Activated CD8-positive, alpha-beta memory T cell treated with anti-CD3 and anti-CD28 coated beads for 48 hours (primary cell): Measurements from ENCODE around the gene RPL36.
A peak's percentile ranks its signal among the peaks of the same experiment; 100 is the strongest.

ENCODE experiments used
- DNase-seq, 3 experiments: peaks; one replicate each; pipeline ENCODE4 v3.0.0-alpha.2; 2020; ENCODE audit warnings: low read depth in 2 of 3, low spot score in 2 of 3

RPL36 gene

DNA sequence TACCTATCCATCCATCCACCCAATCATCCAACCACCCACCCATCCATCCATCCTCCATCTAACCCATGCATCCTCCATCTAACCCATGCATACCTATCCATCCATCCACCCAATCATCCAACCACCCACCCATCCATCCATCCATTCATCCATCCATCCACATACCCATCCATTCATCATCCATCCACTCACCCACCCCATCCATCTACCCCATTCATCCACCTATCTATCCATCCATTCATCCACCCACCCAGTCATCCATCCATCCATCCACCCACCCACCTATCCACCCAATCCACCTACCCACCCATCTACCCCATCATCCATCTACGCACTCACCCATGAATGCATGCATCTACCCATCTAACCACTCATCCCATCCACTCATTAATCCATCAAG is 16.3 kb upstream of the RPL36 start:
- no peak for DNase-seq

DNA sequence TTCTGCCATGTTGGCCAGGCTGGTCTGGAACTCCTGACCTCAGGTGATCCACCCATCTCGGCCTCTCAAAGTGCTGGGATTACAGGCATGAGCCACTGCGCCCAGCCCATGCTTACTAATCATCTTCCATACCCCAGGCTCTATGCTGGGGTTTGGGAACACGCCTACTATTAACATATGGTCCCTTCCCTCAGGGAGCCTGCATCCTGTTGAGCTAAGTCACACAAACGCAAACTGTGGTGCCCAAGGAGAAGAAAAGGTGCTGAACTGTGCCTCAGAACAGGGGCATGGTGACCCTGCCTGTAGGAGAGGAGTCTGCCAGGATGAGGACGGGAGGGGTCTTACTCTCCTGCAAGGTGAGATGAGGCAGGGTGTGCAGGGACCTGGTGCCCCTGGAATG is 15.4 kb upstream of the RPL36 start:
- no peak for DNase-seq

DNA sequence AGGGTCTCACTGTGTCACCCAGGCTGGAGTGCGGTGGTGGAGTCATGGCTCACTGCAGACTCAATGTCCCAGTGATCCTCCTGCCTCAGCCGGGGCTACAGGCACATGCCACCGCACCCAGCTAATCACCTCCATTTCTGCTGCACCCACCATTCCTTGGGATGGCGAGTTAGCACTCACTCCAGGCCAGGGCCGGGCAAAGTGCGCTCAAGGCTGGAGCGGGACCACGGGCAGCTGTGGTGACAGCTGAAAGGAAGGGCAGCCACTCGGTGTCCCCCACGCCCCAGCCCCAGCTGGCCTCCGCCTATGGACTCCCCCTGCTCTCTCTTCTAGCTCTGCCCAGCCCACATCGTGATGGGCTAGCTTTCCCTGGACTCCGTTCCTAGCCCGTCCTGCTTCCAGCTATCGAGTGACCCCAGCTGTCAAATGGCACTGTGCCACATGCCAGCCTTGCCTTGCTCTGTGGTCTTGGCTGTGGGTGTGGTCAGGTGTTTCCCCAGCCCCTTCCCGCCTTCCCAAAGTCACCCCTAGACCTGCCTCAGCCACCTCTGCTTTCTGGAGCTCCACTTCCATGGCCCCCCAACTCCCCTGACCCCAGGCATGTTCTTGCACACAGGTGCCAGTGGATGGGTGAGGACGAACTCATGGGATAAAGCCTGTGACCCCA is 13.9 kb upstream of the RPL36 start:
- no peak for DNase-seq

DNA sequence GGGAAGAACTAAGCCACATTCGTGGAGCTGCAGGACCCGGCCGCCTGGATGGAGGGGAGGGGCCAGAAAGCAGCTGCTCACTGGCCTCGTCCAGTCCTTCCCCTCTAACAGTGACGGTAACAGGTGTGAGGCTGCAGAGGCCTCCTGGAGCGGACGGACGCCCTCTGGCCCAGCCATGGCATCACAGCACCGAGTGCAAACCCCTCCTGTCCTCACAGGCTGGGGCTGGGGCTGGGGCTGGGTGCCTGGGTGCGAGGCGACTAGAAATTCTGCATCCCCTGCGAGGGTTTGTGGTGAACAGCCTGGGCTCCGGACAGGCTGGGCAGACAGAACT is 13.4 kb upstream of the RPL36 start:
- DNase-seq, result no peak

DNA sequence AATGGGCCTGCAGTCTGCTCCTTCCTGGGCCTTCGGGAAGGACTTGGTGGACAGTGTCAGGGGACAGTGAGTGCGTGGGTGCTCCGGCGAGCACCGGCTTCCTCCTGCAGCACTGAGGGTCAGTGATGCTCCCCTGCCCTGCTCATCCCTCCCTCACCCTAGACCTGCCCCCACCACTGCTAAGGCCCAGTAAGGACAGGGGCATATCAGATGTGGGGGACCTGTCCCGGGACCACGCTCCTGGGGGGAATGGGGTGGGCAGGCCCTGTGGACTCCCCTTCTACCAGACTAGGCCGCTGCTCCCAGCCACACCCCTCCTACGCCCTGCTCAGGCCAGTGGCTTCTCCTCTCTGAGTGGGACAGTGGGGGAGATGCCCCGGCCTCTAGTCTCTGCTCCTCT is 13.0 kb upstream of the RPL36 start:
- DNase-seq, result no peak

DNA sequence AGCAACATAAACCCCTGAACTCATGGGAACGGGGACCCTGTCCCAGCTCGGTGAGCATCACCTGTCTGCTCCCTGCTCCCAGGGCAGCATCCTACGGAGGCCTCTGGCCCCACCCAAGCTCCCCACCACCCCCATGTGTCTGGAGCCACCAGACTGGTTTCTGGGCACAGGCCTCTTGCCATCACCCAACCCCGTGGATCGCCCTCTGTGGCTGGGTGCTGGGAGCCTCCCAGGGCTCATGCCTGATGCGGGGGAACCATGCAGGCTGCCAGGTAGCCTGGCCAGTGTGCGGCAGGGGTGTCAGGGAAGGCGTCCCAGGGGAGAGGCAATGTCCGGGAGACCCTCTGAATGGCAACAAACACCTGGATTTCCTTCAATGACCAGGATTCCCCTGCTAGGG is 12.5 kb upstream of the RPL36 start:
- DNase-seq, result no peak

DNA sequence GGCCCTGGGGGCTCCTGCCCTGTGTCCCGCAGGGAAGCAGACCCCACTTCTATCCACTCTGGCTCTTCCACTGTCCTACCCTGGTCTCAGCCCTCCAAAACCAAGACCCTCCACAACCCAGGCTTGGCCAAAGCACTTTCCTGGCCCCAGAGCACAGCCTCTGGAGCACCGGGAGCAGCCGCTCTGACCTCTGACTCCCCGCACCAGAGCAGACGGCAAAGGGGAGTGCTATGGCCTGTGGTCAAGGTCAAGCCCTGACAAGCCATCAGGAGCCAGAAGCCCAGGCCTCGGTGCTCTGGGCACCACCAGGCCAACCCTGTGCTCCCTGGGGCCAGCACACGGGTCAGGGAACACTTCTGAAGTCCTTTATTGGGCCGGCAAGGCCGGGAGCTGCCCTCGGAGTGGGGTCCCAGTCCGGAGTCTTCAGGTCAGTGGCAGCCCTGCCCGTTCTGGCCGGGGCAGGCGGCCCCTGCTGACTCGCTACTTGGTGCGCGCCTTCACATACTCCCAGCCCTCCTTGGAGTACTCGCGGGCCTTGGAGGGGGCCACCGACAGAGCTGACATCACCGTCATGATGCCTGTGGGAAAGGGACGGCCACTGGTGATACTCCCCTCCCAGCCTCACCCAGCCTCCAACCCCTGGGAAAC is 11.9 kb upstream of the RPL36 start:
- DNase-seq, result no peak

DNA sequence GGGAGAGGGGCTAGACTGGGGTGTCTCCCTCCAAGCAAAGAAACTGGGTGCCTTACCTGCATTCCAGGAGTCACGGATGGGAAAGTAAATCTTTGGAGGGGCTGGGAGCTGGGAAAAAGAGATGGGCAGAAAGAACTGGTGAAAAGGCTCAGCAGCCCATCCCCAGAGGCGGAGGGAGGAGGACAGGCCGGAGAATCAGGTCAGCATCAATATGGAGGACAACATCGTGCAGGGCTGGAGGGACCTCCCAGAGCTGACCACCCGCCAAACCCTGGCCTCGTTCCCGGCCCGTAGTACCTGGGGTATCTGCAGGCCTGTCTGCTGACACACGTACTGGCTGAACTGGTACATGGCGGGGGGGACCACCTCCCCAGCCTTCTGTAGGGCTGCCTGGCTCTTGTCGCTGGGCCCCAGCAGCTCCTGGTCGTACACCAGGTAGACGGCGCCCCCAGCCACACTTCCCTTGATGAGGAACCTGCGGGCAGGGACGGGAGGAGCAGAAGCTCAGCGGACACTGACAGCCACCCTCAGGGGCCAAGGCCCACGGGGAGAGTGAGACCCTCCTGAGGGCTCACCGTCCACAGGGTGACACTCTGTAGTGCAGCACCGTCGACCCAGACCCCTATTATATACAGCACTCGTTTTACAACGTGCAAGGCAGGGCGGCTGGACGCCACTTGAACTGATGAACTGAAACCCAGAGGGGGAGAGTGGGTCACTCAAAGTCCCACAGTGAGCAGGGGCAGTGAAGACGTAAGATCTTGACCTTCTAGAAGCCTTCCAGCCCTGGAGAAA is 10.6 kb upstream of the RPL36 start:
- DNase-seq, result no peak

DNA sequence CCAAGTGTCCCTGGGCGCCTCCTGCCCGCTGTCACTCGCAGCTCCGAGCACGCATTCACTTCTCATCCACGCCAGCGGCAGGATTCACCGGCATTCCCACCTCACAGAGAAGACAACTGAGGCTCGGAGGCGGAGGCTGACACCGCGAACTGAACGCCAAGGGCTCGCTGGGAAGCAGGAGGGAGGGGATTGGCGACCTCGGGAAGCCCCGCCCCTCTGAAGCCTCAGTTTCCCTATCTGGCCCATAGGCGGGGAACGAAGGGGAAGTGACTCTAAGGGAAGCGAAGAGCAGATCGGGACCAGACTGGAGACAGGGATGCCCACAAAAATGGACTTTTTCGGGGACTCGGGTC is 10.0 kb upstream of the RPL36 start:
- DNase-seq, result no peak

DNA sequence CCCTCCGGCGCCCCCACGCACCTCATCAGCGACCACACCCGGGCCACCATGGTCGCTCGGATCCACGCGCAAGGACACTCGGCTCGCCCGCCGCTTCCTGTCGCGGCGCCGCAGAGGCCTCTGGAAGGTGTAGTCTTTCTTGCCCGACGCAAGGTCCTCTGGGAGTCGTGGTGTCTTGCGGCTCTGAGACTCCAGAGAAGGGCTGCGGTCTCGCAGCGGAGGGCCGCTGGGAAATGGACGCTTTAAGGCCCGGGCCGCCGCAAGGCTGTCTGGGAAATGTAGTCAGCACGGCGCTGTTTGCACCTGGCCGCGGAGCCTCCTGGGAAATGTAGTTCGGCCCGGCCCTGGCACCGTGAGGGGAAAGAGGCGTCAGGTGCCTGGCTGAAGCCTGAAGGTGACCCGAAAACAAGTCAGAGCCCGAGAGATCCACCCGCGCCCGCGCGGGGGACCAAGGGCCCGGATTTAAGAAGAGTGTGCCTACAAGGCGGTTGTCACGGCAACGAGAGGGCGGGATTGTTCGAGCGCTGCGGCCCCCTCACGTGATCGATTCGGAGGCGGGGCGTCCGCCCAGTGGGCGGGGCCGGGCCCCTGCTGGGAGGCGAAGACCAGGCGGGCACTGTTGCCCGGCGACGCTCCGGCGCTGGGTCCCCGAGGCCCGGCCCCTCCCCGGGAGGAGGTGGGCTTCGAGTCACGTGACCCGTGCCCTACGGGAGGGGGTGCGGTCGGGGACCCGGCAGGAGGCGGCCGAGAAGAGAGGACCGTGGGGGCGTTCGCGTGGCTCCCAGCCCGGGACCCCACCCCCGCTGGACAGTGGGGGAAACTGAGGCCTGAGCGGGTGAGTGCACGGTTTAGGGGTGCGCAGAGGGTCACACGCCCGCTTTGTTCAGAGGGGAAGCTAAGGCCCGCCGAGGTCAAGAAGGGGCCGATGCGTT is 9.4 kb upstream of the RPL36 start, which contains the start of the genes HSD11B1L and MICOS13:
Gene HSD11B1L, plus strand, starts transcription at position 591 of the 932 bp plus-strand sequence. CDS start 3,806 bp downstream, outside the sequence.
Gene MICOS13, minus strand, starts transcription at position 80 of the 932 bp plus-strand sequence. Its CDS starts 30 bp downstream, at position 50.
- peak; percentile 90 to 95 (median 93) for DNase-seq

DNA sequence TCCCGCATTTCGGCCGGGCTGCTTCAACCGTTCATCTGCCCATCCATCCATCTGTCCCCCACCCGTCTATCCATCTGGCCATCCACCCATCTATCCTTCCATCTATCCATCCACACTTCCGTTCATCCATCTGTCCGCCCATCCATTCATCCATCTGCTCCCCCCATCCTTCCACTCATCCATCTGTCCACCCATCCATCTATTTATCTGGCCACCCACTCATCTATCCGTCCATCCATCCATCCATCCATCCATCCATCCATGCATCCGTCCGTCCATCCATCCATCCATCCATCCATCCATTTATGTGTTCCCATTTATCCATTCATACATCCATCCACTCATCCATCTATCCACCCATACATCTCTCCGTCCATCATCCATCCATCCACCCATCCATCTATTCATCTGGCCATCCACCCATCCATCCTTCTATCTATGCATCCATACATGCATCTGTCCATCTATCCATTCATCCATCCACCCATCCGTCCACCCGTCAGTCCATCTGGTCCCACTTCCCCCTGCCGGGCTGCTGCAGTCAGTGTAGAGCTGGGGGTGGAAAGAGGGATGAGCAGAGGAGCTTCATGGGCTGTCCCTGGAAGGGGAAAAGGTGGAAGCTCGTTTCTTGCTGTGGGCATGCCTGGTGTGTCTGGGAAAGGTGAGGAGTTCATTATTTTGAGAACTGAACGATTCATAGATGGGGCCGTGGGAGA is 8.5 kb upstream of the RPL36 start:
- DNase-seq, result no peak

DNA sequence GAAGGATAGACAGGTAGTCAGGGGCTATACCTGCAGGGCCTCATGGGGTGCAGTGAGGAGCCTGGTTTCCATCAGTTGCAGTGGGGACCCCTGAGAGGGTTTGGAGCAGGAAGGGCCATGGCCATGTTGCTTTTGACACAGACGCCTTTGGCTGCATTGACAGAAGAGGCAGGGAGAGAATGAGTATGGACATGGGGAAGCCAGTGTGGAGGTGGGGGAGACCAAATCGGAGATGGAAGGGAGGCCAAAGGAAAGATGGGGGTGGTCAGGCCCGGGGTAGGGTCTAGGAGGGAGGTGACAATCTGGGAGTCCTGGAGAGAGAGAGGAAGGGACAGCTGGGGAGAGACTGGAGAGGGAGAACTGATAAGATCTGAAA is 8.0 kb upstream of the RPL36 start:
- DNase-seq, result no peak

DNA sequence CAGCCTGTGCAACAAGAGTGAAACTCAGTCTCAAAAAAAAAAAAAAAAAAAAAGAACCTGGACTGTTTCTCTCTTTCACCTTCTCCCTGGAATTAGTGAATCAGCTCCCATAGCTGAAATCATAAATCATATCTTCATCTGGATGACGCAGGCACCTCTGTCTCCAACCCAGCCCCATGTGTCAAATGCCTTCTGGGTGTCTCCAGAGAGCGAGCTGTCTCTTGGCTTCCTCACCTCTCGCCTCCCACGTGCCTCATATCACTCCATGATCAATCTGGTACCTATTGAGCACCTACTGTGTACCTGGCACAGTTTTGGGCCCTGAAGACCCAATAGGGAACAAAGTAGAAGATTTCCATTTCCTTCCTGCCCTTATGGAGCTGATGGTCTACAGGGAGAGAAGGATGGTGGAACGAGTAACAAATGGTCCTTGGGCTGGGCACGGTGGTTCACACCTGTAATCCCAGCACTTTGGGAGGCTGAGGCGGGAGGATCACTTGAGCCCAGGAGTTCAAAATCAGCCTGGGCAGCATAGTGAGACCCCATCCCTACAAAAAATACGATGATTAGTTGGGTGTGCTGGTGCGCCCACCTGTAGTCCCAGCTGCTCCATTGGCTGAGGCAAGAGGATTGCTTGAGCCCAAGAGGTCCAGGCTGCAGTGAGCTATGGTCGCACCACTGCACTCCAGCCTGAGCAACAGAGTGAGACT is 6.8 kb upstream of the RPL36 start:
- no peak for DNase-seq

DNA sequence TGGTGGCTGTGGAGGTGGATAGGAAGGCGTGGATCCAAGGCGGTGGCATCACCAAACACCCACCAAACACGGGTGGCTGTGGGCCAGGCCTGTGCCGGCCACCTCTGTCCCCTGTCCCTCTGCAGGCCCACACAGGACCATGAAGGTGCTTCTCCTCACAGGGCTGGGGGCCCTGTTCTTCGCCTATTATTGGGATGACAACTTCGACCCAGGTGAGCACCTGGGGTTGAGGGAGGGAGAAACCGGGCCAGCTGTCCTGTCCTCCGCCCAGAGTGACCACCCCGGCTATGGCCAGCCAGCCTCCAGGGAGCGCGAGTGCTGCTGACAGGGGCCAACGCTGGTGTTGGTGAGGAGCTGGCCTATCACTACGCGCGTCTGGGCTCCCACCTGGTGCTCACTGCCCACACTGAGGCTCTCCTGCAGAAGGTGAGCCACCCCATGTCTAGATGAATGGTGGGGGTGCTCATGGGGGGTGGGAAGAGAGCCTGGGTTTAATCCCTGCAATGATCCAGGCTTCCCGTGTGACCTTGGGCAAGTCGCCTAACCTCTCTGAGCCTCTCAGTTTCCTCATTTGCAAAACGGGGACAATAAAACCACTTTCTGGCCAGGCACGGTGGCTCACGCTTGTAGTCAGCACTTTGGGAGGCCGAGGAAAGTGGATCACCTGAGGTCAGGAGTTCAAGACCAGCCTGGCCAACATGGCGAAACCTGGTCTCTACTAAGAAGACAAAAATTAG is 5.2 kb upstream of the RPL36 start:
- DNase-seq, result no peak

DNA sequence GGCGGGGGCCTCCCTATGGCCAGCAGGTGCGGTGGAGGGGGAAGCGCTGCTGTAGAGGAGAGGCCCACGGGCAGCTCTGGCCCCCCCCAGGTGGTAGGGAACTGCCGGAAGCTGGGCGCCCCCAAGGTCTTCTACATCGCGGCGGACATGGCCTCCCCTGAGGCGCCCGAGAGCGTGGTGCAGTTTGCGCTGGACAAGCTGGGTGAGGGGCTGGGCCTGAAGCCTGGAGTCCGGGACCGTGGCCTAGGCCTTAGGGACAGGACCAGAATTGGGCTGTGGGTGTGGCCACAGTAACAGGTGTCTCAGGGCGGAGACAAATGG is 3.8 kb upstream of the RPL36 start:
- no peak for DNase-seq

DNA sequence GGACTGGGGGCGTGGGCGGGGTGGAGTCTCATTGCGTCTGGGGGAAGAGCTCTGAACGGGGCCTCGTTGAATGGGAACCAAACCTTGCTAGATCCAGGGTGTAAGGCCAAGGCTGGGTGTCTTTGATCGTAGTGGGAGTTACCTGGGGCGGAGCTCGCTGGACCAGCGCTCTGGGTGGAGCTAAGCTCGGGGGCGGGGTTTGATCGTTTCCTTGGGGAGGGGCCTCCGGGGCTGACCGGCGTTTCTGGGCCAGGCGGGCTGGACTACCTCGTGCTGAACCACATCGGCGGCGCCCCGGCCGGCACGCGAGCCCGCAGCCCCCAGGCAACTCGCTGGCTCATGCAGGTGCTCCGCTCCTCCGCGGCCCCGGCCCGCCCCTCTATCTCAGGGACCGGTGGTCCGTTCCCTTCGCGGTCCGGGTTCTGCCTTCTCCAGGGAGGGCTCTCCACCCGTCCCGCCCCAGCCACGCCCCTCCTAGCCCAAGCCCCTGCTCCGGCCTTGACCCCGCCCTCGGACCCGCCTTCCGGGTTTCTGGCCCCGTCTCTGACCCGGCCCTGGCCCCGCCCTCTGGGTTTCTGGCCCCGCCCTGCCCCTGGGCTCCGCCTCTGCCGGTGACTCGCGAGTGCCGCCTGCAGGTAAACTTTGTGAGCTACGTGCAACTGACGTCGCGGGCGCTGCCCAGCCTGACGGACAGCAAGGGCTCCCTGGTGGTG is 3.3 kb upstream of the RPL36 start:
- DNase-seq, result peak; percentile 98 to 100 (median 100)

DNA sequence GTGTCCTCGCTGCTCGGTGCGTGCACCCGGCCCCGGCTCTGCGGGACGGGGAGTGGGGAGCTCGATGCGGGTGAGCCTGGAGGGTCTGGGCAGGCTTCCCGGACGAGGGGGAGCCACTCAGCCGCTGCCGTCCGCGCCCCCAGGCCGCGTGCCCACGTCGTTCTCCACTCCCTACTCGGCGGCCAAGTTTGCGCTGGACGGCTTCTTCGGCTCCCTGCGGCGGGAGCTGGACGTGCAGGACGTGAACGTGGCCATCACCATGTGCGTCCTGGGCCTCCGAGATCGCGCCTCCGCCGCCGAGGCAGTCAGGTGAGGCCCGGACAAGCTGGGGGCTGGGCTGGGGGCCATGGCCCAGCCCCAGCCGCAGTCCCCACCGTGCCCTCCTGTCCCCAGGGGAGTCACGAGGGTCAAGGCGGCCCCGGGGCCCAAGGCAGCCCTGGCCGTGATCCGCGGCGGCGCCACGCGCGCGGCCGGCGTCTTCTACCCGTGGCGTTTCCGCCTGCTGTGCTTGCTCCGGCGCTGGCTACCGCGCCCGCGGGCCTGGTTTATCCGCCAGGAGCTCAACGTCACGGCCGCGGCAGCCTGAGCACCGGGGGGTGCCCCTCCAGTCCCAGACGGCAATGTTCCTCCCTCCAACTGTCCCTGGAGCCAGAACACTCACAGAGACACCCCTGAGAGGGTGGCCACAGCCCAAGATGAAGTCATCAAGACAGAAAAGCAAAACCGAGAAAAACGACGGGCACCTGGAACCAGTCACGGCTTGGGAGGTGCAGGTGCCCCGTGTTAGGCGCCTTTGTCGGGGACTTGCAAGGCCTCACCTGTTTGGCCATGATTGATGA is 2.5 kb upstream of the RPL36 start:
- no peak for DNase-seq
